ENCODE results near the gene FGF23.

The FGF23 gene

GRCh38 chr12:4383304-4383865 is 3.9 kb upstream of the FGF23 start:
- DNase-seq (ENCODE audit: low spot score), result no peak

GRCh38 chr12:4380332-4380731 is 820 bp upstream of the FGF23 start:
- DNase-seq (ENCODE audit: low spot score), result no peak

GRCh38 chr12:4378772-4379171 is 740 bp downstream of the FGF23 start:
- DNase-seq (ENCODE audit: low spot score), result no peak

- DNase-seq (ENCODE audit: low spot score), result no peak
These were observed 4.1 kb downstream of the FGF23 start for GRCh38 chr12:4375449-4375848.

GRCh38 chr12:4372653-4373052 is 6.9 kb downstream of the FGF23 start:
- DNase-seq (ENCODE audit: low spot score), result no peak

GRCh38 chr12:4370265-4370664 is 9.2 kb downstream of the FGF23 start:
- DNase-seq (ENCODE audit: low spot score), result no peak

- no peak for DNase-seq (ENCODE audit: low spot score)
These were observed 10.0 kb downstream of the FGF23 start for GRCh38 chr12:4369548-4369947.

- DNase-seq (ENCODE audit: low spot score), result no peak
These were observed 13.4 kb downstream of the FGF23 start for GRCh38 chr12:4366090-4366489.

GRCh38 chr12:4356041-4356327 is 23.5 kb downstream of the FGF23 start:
- peak; percentile 5 for DNase-seq (ENCODE audit: low spot score)

GRCh38 chr12:4355156-4356040 is 24.1 kb downstream of the FGF23 start:
- no peak for DNase-seq (ENCODE audit: low spot score)

GRCh38 chr12:4353785-4354208 is 25.7 kb downstream of the FGF23 start:
- peak; percentile 30 for DNase-seq (ENCODE audit: low spot score)

- no peak for DNase-seq (ENCODE audit: low spot score)
These were observed 32.6 kb downstream of the FGF23 start for GRCh38 chr12:4346931-4347330.

- no peak for DNase-seq (ENCODE audit: low spot score)
These were observed 47.7 kb downstream of the FGF23 start for GRCh38 chr12:4331842-4332241.

- no peak for DNase-seq (ENCODE audit: low spot score)
These were observed 48.3 kb downstream of the FGF23 start for GRCh38 chr12:4331221-4331620.

- no peak for DNase-seq (ENCODE audit: low spot score)
These were observed 49.3 kb downstream of the FGF23 start for GRCh38 chr12:4330203-4330602.

GRCh38 chr12:4327293-4327692 is 52.2 kb downstream of the FGF23 start:
- no peak for DNase-seq (ENCODE audit: low spot score)

- no peak for DNase-seq (ENCODE audit: low spot score)
These were observed 53.5 kb downstream of the FGF23 start for GRCh38 chr12:4325966-4326365.

- DNase-seq (ENCODE audit: low spot score), result no peak
These were observed 55.1 kb downstream of the FGF23 start for GRCh38 chr12:4324366-4324765.

GRCh38 chr12:4323396-4323795 is 56.1 kb downstream of the FGF23 start:
- DNase-seq (ENCODE audit: low spot score), result no peak

- no peak for DNase-seq (ENCODE audit: low spot score)
These were observed 56.8 kb downstream of the FGF23 start for GRCh38 chr12:4322726-4323125.

GRCh38 chr12:4320853-4321701 is 58.4 kb downstream of the FGF23 start, which contains the start of gene TIGAR:
Gene TIGAR (plus strand): TSS chr12:4321213. CDS start chr12:4321272, 59 bp downstream.
- peak; percentile 88 for DNase-seq (ENCODE audit: low spot score)

- no peak for DNase-seq (ENCODE audit: low spot score)
These were observed 59.0 kb downstream of the FGF23 start for GRCh38 chr12:4320497-4320852.
